Colonic mucosa (tissue), 4 donors: ENCODE results near the gene TCF7L2. TPM values are rescaled to one million over a fixed set of nuclear protein-coding genes. Genes with fewer than 3 reads are reported as not detected.

Source experiments
- DNase-seq: peaks from one replicate; pipeline ENCODE4 v3.0.0-alpha.2; 2020
- H3K27ac ChIP-seq: fragments of 200-600 bp; one replicate; pipeline ENCODE4 v1.8.0; 2021
- H3K27me3 ChIP-seq: fragments of 200-600 bp; one replicate; pipeline ENCODE4 v1.8.0; 2021
- H3K36me3 ChIP-seq: fragments of 200-600 bp; one replicate; pipeline ENCODE4 v1.8.0; 2021
- H3K4me1 ChIP-seq: fragments of 200-600 bp; one replicate; pipeline ENCODE4 v1.8.0; 2021; ENCODE audit warnings: mild to moderate bottlenecking
- H3K4me3 ChIP-seq: fragments of 200-600 bp; one replicate; pipeline ENCODE4 v1.8.0; 2021
- H3K9ac ChIP-seq, 2 donors: one replicate each; pipeline ENCODE4 v1.7.0; 2013; ENCODE audit warnings: control low read depth in 2 of 2, low read depth in 2 of 2, low read length in 2 of 2
- H3K9me3 ChIP-seq: fragments of 200-600 bp; one replicate; pipeline ENCODE4 v1.8.0; 2021
- intact Hi-C: fragments of 100-400 bp; cut with DNase I; formaldehyde crosslinking; loops from one replicate; pipeline ENCODE4 v1.14.1; 2022
- total RNA-seq, 2 donors: library from RNA; stranded (reverse); fragmentation: NEBNext Ultra II Directional in 1 of 2; extraction: Animal tissue kit (Norgen Biotek cat#: 25700) in 1 of 2; gene quantifications; one replicate each; pipeline ENCODE4 v1.2.1, GENCODE V29; 2021
- TF ChIP-seq, protein P1 (sequence below): fragments of 200-600 bp; IDR thresholded peaks from one replicate; pipeline ENCODE4 v1.8.0; 2022; ENCODE audit warnings: antibody characterized with exemption, mild to moderate bottlenecking
- donor health status: healthy.
- donor health status: DM: no; HTN: no; CAD: no.
- donor health status: DM: no; HTN: no; CAD: no.

Gene TCF7L2
- total RNA-seq, 2 donors from 2014 or later, result 65.1 to 98.9 TPM

DNA sequence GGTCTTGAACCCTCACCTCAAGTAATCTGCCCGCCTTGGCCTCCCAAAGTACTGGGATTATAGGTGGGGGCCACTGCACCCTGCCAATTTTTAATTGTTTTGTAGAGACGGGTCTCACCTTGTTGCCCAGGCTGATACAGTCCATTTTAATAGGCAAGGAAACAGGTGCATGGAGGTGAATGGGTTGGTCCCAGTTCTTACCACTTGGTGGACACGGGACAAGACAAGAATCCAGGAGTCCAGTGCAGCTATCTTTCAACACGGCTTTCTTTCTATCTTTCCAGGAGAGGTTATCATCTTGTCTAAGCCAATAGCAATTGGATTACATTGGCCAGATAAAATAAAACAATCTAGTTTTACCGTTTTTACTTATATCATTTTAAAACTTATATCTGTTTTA, 23.8 kb downstream of the TCF7L2 start:
- Histone ChIP-seq H3K27ac (no peak overlapping the region), H3K4me1 (no peaks in the 10 kb centered on the region), H3K36me3 (no peaks in the 10 kb centered on the region), H3K9me3 (no peaks in the 10 kb centered on the region), H3K27me3 (no peaks in the 10 kb centered on the region), H3K4me3 (no peak overlapping the region), H3K9ac (no peak overlapping the region)
- TF ChIP-seq, protein P1, sequence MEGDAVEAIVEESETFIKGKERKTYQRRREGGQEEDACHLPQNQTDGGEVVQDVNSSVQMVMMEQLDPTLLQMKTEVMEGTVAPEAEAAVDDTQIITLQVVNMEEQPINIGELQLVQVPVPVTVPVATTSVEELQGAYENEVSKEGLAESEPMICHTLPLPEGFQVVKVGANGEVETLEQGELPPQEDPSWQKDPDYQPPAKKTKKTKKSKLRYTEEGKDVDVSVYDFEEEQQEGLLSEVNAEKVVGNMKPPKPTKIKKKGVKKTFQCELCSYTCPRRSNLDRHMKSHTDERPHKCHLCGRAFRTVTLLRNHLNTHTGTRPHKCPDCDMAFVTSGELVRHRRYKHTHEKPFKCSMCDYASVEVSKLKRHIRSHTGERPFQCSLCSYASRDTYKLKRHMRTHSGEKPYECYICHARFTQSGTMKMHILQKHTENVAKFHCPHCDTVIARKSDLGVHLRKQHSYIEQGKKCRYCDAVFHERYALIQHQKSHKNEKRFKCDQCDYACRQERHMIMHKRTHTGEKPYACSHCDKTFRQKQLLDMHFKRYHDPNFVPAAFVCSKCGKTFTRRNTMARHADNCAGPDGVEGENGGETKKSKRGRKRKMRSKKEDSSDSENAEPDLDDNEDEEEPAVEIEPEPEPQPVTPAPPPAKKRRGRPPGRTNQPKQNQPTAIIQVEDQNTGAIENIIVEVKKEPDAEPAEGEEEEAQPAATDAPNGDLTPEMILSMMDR, result no peak
- no peak for DNase-seq
- intact Hi-C loops, result no loop called here

DNA sequence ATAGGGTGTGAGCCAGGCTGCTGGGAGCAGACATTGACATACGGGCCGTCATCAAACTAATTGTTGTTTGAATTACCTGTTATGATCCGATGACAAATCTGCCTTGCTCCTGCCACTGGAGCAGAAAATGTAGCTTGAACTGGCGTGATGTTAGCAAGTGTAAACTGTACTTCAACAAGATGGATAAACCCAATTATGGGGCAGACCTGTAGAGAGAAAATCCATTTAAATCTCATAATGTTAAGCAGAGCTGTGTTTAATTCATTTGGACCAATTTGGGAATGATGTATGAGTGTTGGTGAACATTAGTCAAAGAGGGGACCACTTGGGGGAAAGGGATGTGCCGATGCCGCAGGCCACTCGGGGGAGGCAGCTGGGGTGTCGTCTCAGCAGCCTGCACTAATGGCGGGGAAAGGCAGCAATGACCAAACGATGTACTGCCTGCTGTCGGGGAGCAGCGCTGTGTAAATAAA, 27.4 kb downstream of the TCF7L2 start:
- DNase-seq, result no peak
- Histone ChIP-seq H3K27ac (no peak overlapping the region), H3K27me3 (no peaks in the 10 kb centered on the region), H3K9ac (no peak overlapping the region), H3K36me3 (no peaks in the 10 kb centered on the region), H3K9me3 (no peaks in the 10 kb centered on the region), H3K4me1 (no peaks in the 10 kb centered on the region), H3K4me3 (no peak overlapping the region)
- intact Hi-C loops, result no loop called here
- TF ChIP-seq, protein P1, result no peak

DNA sequence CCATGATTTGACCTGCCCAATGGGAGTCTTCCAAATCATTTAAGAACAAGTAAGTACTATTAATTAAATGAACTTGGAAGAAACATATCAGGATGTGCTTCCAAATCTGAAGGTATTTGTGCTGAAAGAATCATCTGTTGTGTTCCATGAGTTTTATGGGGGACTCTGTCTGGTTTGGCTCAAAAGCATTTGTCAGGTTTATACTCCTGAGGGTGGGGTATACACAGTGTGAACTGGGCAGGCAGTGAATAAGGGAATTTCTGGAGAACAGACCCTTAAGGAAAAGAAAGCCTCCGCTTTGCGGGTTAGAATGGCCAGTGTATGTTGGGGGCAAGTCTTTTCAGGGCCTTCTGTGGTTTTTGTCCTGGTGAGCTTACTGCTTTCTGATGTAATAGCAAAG, 29.9 kb downstream of the TCF7L2 start:
- Histone ChIP-seq H3K27ac (no peak overlapping the region), H3K27me3 (no peaks in the 10 kb centered on the region), H3K36me3 (no peaks in the 10 kb centered on the region), H3K4me3 (no peak overlapping the region), H3K4me1 (no peaks in the 10 kb centered on the region), H3K9me3 (no peaks in the 10 kb centered on the region), H3K9ac (no peak overlapping the region)
- no peak for DNase-seq
- intact Hi-C loops, result no loop called here
- TF ChIP-seq, protein P1, result no peak

DNA sequence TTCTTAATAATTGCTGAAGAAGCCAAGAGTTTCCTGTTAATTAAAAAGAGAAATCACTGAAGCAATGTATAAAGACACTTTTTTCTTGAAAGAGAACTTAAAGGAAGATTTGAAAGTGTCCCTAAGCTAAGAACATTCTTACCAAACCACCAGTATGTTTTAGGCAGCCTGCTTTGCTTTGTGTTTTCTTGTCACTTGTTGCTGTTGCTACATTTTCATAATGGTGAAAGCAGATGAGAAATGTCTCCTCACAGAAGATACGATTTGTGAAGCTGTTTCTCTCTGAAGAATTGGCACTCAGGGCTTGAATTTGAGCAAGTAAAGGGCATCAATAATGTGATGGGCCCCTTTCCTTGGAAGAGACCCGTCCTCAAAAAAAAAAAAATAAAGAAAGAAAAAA, 30.9 kb downstream of the TCF7L2 start:
- Histone ChIP-seq H3K27ac (no peak overlapping the region), H3K9me3 (no peaks in the 10 kb centered on the region), H3K4me1 (peaks cover under 1% of the 10 kb centered on the region), H3K27me3 (no peaks in the 10 kb centered on the region), H3K36me3 (no peaks in the 10 kb centered on the region), H3K4me3 (no peak overlapping the region), H3K9ac (no peak overlapping the region)
- TF ChIP-seq, protein P1, result no peak
- no peak for DNase-seq
- intact Hi-C loops, result no loop called here

DNA sequence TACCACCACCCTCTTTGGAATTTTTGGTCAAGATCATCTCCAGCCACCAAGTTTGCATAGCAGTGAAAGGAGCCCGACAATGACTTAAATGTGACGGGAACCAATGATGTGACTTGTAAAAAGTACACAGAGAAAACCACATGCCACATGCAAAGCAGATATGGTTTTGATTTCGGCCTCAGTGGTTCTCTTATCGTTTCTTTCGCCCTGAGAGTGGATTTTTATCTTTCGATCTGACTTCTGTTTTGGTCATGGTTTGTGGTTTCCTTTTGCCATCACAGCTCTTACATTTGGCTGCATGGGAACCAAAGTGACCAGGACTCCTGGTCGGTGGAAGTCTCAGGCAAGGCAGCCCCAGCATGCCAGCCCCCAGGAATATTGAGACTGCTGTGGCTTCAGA, 31.5 kb downstream of the TCF7L2 start:
- Histone ChIP-seq H3K36me3 (no peaks in the 10 kb centered on the region), H3K9me3 (no peaks in the 10 kb centered on the region), H3K27ac (no peak overlapping the region), H3K9ac (no peak overlapping the region), H3K4me1 (peaks cover 6% of the 10 kb centered on the region), H3K4me3 (no peak overlapping the region), H3K27me3 (no peaks in the 10 kb centered on the region)
- TF ChIP-seq, protein P1, result no peak
- intact Hi-C loops, result no loop called here
- DNase-seq, result no peak
